GM19351 (cell line): ENCODE data around the gene PTP4A1.
A peak's percentile ranks its signal among the peaks of the same experiment; 100 is the strongest.
"Not testable (repeated sequence)": the region's sequence is repeated elsewhere in the genome, so short reads cannot be mapped to it uniquely, and the experiment has no call there.

Source experiments
- ATAC-seq: cut with Tn5 transposase; IDR thresholded peaks from one replicate; pipeline ENCODE4 v1.9.1; 2021; ENCODE audit warnings: mild to moderate bottlenecking, moderate library complexity; ENCODE audit not compliant: unreplicated experiment

PTP4A1 gene

DNA sequence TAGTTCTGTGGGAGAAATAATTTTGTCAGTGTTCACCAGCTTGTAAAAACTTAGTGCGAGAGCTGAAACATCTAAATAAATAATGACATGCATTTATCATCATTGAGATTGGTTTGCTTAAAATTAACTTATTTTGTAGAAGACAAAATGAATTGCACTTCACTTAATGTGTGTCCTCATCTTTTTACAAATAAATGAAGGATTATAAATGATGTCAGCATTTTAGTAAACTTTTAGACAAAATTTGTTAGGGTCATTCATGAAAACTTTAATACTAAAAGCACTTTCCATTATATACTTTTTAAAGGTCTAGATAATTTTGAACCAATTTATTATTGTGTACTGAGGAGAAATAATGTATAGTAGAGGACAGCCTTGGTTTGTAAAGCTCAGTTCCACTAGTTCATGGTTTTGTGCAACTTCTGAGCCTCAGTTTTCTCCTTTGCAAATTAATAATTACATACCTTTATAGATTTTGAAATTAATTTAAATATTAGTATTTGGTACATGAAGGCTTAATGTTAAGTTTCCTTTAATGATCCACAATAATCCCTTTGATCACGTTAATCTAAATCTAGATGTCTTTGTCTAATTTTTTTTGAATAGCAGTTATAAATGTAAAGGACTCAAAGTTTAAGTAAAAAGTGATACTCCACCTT, 9.2 kb downstream of the PTP4A1 start:
- no peak for ATAC-seq

DNA sequence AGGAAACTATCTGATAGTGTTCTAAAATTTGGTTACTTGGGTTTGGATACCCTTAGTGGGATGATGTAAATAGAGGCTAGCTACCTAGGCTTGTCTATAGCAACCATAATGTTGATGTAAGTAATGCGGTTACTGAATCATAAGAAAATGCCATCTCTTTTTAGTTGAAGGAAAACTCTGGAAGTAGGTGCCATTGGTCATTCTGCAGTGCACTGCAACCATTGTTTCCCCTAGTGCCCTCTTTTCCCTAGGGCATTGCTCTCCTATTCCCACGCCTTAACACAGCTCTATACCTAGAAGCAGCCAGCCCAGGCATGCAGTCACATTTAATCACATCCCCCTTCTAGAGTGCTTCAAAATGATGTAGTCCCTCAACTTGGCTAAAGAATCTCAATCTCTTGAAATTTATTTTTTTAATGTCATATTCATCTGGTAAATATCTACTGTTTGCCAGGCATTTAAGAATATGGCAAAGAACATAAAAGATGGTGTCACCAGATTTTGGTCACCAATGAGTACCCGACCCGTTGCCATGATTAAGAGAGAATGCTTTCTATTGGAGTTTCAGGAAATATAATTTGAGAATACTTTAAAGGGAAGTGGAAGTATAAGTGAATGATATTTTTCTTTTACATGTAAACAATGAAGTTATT, 10.4 kb downstream of the PTP4A1 start:
- no peak for ATAC-seq

DNA sequence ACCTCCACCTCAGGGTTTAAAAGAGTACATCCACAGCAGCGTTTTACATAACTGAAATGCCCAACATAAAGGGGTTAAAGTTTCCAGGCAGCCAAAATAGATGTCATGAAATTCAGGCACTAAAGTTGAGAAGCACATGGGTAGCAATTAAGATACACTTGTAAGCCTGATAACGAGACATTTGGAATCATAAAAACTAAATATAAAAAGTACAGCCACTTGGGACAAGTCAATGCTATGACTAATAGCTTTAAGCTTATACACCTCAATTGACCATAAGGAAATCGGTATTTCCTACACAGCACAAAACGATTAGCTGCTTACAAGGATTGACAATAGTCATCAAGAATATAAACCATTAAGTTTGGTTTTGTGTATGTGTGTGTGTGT, 11.8 kb downstream of the PTP4A1 start:
- ATAC-seq = no peak

GRCh38 chr6:63584566-63584965, 12.3 kb downstream of the PTP4A1 start:
- ATAC-seq = no peak

DNA sequence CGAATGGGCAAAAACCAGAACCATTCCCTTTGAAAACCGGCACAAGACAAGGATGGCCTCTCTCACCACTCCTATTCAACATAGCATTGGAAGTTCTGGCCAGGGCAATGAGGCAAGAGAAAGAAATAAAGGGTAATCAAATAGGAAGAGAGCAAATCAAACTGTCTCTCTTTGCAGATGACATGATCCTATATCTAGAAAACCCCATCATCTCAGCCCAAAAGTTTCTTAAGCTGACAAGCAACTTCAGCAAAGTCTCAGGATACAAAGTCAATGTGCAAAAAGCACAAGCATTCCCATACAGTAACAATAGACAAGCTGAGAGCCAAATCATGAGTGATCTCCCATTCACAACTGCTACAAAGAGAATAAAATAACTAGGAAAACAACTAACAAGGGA, 13.4 kb downstream of the PTP4A1 start:
- ATAC-seq = not testable (repeated sequence)

DNA sequence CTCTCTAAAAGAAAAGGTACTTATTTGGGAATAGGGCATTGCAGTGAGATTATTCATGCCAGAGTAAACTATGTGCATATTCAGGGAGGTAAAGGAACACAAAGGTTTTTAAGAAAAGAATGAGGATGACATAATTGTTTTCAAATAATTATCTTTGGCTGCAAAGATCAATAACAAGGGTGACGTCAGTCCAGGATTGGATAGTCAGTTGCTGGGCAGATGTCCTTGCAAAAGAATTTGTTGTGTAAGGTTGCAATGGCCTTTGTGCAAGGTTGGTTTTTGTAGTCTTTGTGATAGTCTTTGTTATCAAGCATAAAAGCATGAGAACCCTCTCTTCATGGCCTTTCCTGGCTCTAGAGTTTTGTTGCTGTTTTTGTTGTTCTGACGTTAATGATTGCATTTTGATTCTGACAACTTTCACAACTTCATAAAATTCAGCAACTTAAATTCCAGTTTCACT, 17.7 kb downstream of the PTP4A1 start:
- ATAC-seq = no peak

GRCh38 chr6:63592886-63593285, 20.6 kb downstream of the PTP4A1 start:
- ATAC-seq = no peak

GRCh38 chr6:63597141-63598048, 25.1 kb downstream of the PTP4A1 start:
- peak; percentile 1 for ATAC-seq

GRCh38 chr6:63598049-63599036, 26.1 kb downstream of the PTP4A1 start:
- peak; percentile 98 for ATAC-seq

DNA sequence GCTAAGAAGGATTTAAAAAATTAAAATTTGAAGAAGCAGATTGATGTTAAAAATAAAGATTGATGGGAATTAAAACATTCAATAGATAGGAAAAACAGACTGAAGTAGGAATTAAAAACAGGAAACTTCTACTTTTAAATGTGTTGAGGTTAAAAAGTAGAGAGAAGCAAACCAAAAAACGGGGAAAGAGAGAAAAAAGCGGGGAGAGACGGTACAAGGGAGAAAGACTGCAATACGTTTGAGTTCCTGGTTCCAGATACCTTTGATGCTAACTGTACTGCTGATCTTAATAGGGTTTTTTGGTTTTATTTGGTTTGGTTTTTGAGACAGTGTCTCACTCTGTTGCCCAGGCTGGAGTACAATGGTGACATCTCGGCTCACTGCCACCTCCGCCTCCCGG, 27.0 kb downstream of the PTP4A1 start:
- no peak for ATAC-seq

DNA sequence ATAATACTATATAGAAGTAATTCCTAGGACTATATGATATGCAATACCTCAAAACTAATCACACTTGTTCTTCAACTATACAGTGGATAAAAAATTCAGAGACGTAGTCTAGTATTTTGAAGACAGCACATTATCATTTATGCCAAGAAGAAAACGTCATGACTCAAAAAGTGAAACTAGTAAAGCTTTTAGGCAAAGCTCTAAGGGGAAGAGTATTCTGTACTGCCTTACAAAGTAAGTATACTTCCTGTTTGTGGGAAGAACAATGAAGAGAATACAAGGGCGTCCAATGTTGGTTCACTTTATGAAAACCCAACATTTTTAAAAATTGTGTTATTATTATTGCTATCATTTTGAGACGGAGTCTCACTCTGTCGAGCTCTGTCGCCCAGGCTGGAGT, 27.9 kb downstream of the PTP4A1 start:
- ATAC-seq = no peak

- ATAC-seq = no peak
These were observed 37.0 kb downstream of the PTP4A1 start for GRCh38 chr6:63609231-63609630.

- ATAC-seq = no peak
These were observed 38.7 kb downstream of the PTP4A1 start for GRCh38 chr6:63610944-63611343.

- no peak for ATAC-seq
These were observed 39.3 kb downstream of the PTP4A1 start for GRCh38 chr6:63611560-63611959.

DNA sequence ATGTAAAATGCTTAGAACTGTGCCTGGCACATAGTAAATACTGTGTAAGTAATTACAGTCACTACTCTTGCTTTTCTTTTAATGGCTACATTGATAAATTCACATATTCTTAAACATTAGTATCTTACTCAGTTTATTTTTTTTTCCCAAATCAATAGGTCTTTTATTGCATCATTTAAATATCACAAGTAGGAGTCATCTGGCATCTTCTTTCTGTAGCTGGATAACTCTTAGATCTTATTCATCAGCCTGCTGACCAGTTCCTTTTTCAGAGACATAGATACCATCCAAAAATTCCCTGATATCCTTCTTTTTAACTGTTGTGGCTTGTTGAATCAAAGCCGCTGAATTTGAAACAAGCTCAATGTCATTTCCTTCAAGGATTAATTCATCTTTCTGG, 43.3 kb downstream of the PTP4A1 start:
- ATAC-seq = no peak
